H9 (cell line): ENCODE results near the gene UQCR11. TPM values are rescaled to one million over a fixed set of nuclear protein-coding genes. Genes with fewer than 3 reads are reported as not detected.

Experiments used
- DNase-seq: peaks from one replicate; pipeline ENCODE4 v3.0.0-alpha.2; 2017
- H2AFZ ChIP-seq: one replicate; pipeline ENCODE4 v1.6.1; 2013; ENCODE audit warnings: mild to moderate bottlenecking, low read length, control low read depth, moderate library complexity
- H2AK5ac ChIP-seq: 2 replicates; pipeline ENCODE4 v1.6.1; 2013; ENCODE audit warnings: low read length, control low read depth, mixed read lengths; ENCODE audit not compliant: insufficient read length
- H2BK120ac ChIP-seq: one replicate; pipeline ENCODE4 v1.6.1; 2013; ENCODE audit warnings: low read depth, mild to moderate bottlenecking, low read length, control low read depth, inconsistent platforms; ENCODE audit not compliant: poor library complexity, severe bottlenecking
- H2BK12ac ChIP-seq: 2 replicates; pipeline ENCODE4 v1.6.1; 2013; ENCODE audit warnings: low read length, control low read depth, mixed read lengths, low read depth; ENCODE audit not compliant: insufficient read length
- H2BK15ac ChIP-seq: 2 replicates; pipeline ENCODE4 v1.6.1; 2013; ENCODE audit warnings: low read depth, low read length, control low read depth
- H2BK20ac ChIP-seq: one replicate; pipeline ENCODE4 v1.6.1; 2013; ENCODE audit warnings: low read depth, mild to moderate bottlenecking, low read length, control low read depth, inconsistent platforms; ENCODE audit not compliant: poor library complexity, severe bottlenecking
- H2BK5ac ChIP-seq: 2 replicates; pipeline ENCODE4 v1.6.1; 2013; ENCODE audit warnings: low read length, control low read depth, mixed read lengths; ENCODE audit not compliant: insufficient read length
- H3K14ac ChIP-seq: 2 replicates; pipeline ENCODE4 v1.6.1; 2013; ENCODE audit warnings: low read length, control low read depth; ENCODE audit not compliant: insufficient read depth
- H3K18ac ChIP-seq: 2 replicates; pipeline ENCODE4 v1.6.1; 2013; ENCODE audit warnings: low read depth, mild to moderate bottlenecking, mixed read lengths, low read length, control low read depth; ENCODE audit not compliant: insufficient read length
- H3K23ac ChIP-seq: 2 replicates; pipeline ENCODE4 v1.6.1; 2013; ENCODE audit warnings: low read length, control low read depth, mixed read lengths, low read depth; ENCODE audit not compliant: insufficient read length
- H3K23me2 ChIP-seq: 2 replicates; pipeline ENCODE4 v1.6.1; 2013; ENCODE audit warnings: low read depth, mild to moderate bottlenecking, mixed read lengths, low read length, control low read depth; ENCODE audit not compliant: insufficient read length, poor library complexity, severe bottlenecking
- H3K27ac ChIP-seq: 2 replicates; pipeline ENCODE4 v1.5.1; 2013; ENCODE audit warnings: low read length, control low read depth, mixed read lengths, low read depth; ENCODE audit not compliant: insufficient read length
- H3K27me3 ChIP-seq: 2 replicates; pipeline ENCODE4 v1.6.1; 2013; ENCODE audit warnings: low read length, control low read depth, inconsistent platforms; ENCODE audit not compliant: insufficient read depth
- H3K4ac ChIP-seq: 2 replicates; pipeline ENCODE4 v1.6.1; 2013; ENCODE audit warnings: low read depth, mild to moderate bottlenecking, control low read depth, inconsistent platforms, low read length, moderate library complexity
- H3K4me1 ChIP-seq: 2 replicates; pipeline ENCODE4 v1.6.1; 2013; ENCODE audit warnings: low read length, control low read depth, inconsistent platforms; ENCODE audit not compliant: insufficient read depth
- H3K4me2 ChIP-seq: 2 replicates; pipeline ENCODE4 v1.6.1; 2013; ENCODE audit warnings: low read length, control low read depth, mixed read lengths; ENCODE audit not compliant: insufficient read length, insufficient read depth
- H3K56ac ChIP-seq: 2 replicates; pipeline ENCODE4 v1.6.1; 2013; ENCODE audit warnings: low read depth, mild to moderate bottlenecking, mixed read lengths, low read length, control low read depth; ENCODE audit not compliant: insufficient read length
- H3K79me1 ChIP-seq: 2 replicates; pipeline ENCODE4 v1.6.1; 2013; ENCODE audit warnings: low read depth, mild to moderate bottlenecking, moderate library complexity, low read length, control low read depth, inconsistent platforms; ENCODE audit not compliant: insufficient read depth, poor library complexity, severe bottlenecking
- H3K79me2 ChIP-seq: 2 replicates; pipeline ENCODE4 v1.6.1; 2013; ENCODE audit warnings: low read length, control low read depth, inconsistent platforms; ENCODE audit not compliant: insufficient read depth
- H3K9ac ChIP-seq: 2 replicates; pipeline ENCODE4 v1.6.1; 2013; ENCODE audit warnings: low read length, control low read depth, mixed read lengths; ENCODE audit not compliant: insufficient read length; ENCODE audit errors: extremely low read depth
- H3K9me3 ChIP-seq: one replicate; pipeline ENCODE4 v1.6.1; 2013; ENCODE audit warnings: low read depth, low read length, inconsistent platforms; ENCODE audit not compliant: control insufficient read depth
- H3T11ph ChIP-seq: one replicate; pipeline ENCODE4 v1.6.1; 2013; ENCODE audit warnings: mild to moderate bottlenecking, low read length, control low read depth, inconsistent platforms
- H4K20me1 ChIP-seq: one replicate; pipeline ENCODE4 v1.6.1; 2013; ENCODE audit not compliant: control insufficient read depth, insufficient read length, insufficient read depth
- H4K5ac ChIP-seq: 2 replicates; pipeline ENCODE4 v1.6.1; 2013; ENCODE audit warnings: low read depth, mild to moderate bottlenecking, mixed read lengths, low read length, control low read depth; ENCODE audit not compliant: insufficient read length
- H4K8ac ChIP-seq: replicated peaks from 2 replicates; pipeline ENCODE4 v1.6.1; 2013; ENCODE audit warnings: low read length, control low read depth, mixed read lengths, low read depth; ENCODE audit not compliant: insufficient read length
- H4K91ac ChIP-seq: 2 replicates; pipeline ENCODE4 v1.6.1; 2013; ENCODE audit warnings: low read depth, mild to moderate bottlenecking, moderate library complexity, mixed read lengths, low read length, control low read depth; ENCODE audit not compliant: insufficient read length
- H3K27ac Mint-ChIP-seq, 3 experiments: 2 replicates in 2 of 3; 3 replicates in 1 of 3; pipeline ENCODE4 v1.8.0; 2020 to 2021; ENCODE audit warnings: mixed read lengths in 3 of 3, mild to moderate bottlenecking in 1 of 3, moderate library complexity in 1 of 3
- H3K27me3 Mint-ChIP-seq: 2 replicates; pipeline ENCODE4 v1.8.0; 2021; ENCODE audit warnings: low read depth, mild to moderate bottlenecking, moderate library complexity, mixed read lengths
- H3K36me3 Mint-ChIP-seq, 3 experiments: 2 replicates in 2 of 3; 3 replicates in 1 of 3; pipeline ENCODE4 v1.8.0; 2020 to 2021; ENCODE audit warnings: low read depth in 3 of 3, mixed read lengths in 3 of 3; ENCODE audit not compliant: insufficient read depth in 1 of 3
- H3K4me1 Mint-ChIP-seq, 2 experiments: 2 replicates each; pipeline ENCODE4 v1.8.0; 2020; ENCODE audit warnings: mixed read lengths in 2 of 2
- H3K4me3 Mint-ChIP-seq, 2 experiments: 2 replicates in 1 of 2; 3 replicates in 1 of 2; pipeline ENCODE4 v1.8.0; 2020 to 2021; ENCODE audit warnings: mild to moderate bottlenecking in 2 of 2, mixed read lengths in 2 of 2, moderate library complexity in 1 of 2
- H3K9me3 Mint-ChIP-seq, 2 experiments: 2 replicates in 1 of 2; 3 replicates in 1 of 2; pipeline ENCODE4 v1.8.0; 2020; ENCODE audit warnings: mild to moderate bottlenecking in 2 of 2, mixed read lengths in 2 of 2, moderate library complexity in 1 of 2
- CTCF ChIP-seq: fragments of 200-600 bp; sonication (generic); conservative IDR thresholded peaks from 3 replicates; pipeline ENCODE4 v1.8.0; 2021; ENCODE audit warnings: antibody characterized with exemption, mild to moderate bottlenecking
- WGBS: extraction: QIAGEN DNeasy Blood & Tissue Kit; methylation state at CpG from one replicate; pipeline ENCODE4 v1.1.7; 2013; ENCODE audit warnings: missing lambda C conversion rate, low lambda C conversion rate, mixed read lengths; ENCODE audit not compliant: insufficient read length; ENCODE audit errors: extremely low coverage; 5-methylcytosine and 5-hydroxymethylcytosine counted together
- total RNA-seq: library from RNA; stranded (reverse); gene quantifications from 2 replicates; pipeline ENCODE4 v1.2.1, GENCODE V29; 2021

UQCR11 gene
- total RNA-seq, 1 experiment from 2014 or later: 174 TPM

- no peaks in the 10 kb centered on the region for H3K9me3 ChIP-seq
Observed at GRCh38 chr19:1633269-1633826, 28.1 kb upstream of the UQCR11 start.

More at GRCh38 chr19:1633269-1633826, 28.1 kb upstream of the UQCR11 start:
- H3K27me3 ChIP-seq: no peaks in the 10 kb centered on the region
- no peak overlapping the region for H2AFZ ChIP-seq
- WGBS: no CpG with 5 or more reads among the region's 11 CpGs
- Mint-ChIP-seq H3K4me1 (no peaks in the 10 kb centered on the region), H3K9me3 (peaks cover 0 to 3% of the 10 kb centered on the region in 2 experiments; a peak in 1 of 5 replicates), H3K36me3 (peaks cover 34 to 63% (median 58%) of the 10 kb centered on the region in 3 experiments), H3K27me3 (no peaks in the 10 kb centered on the region), H3K27ac (no peak overlapping the region), H3K4me3 (no peak overlapping the region)
- no peak overlapping the region for H3K18ac ChIP-seq
- no peak overlapping the region for H3K27ac ChIP-seq
- H2BK15ac ChIP-seq: no peak overlapping the region
- H3K14ac ChIP-seq: no peak overlapping the region
- no peak overlapping the region for H2BK20ac ChIP-seq
- no peak overlapping the region for H2BK120ac ChIP-seq
- H3K23ac ChIP-seq: no peak overlapping the region
- H2AK5ac ChIP-seq: no peak overlapping the region
- no peak overlapping the region for H4K8ac ChIP-seq
- H3K4me2 ChIP-seq: no peak overlapping the region
- H3K9ac ChIP-seq: no peak overlapping the region
- no peak overlapping the region for H4K5ac ChIP-seq
- H3K79me1 ChIP-seq: peaks cover 13% of the 10 kb centered on the region
- H3T11ph ChIP-seq: no peak overlapping the region
- H4K20me1 ChIP-seq: no peaks in the 10 kb centered on the region
- no peak overlapping the region for H3K56ac ChIP-seq
- peaks cover 2% of the 10 kb centered on the region; the same call in 1 of the 2 replicates for H3K79me2 ChIP-seq
- no peak overlapping the region for H2BK12ac ChIP-seq
- no peak for TF ChIP-seq CTCF
- no peak overlapping the region for H3K4ac ChIP-seq
- no peaks in the 10 kb centered on the region for H3K4me1 ChIP-seq
- H4K91ac ChIP-seq: no peak overlapping the region
- H3K23me2 ChIP-seq: no peaks in the 10 kb centered on the region
- H2BK5ac ChIP-seq: no peak overlapping the region
- DNase-seq: no peak
